Measurements from ENCODE around the gene AOC3. TPM values are rescaled to one million over a fixed set of nuclear protein-coding genes. Genes with fewer than 3 reads are reported as not detected.
A peak's percentile ranks its signal among the peaks of the same experiment; 100 is the strongest.

AOC3 gene
- total and polyA plus RNA-seq, 12 donors = 21.6 to 133 (median 81.1) TPM

- TF ChIP-seq, protein P1, sequence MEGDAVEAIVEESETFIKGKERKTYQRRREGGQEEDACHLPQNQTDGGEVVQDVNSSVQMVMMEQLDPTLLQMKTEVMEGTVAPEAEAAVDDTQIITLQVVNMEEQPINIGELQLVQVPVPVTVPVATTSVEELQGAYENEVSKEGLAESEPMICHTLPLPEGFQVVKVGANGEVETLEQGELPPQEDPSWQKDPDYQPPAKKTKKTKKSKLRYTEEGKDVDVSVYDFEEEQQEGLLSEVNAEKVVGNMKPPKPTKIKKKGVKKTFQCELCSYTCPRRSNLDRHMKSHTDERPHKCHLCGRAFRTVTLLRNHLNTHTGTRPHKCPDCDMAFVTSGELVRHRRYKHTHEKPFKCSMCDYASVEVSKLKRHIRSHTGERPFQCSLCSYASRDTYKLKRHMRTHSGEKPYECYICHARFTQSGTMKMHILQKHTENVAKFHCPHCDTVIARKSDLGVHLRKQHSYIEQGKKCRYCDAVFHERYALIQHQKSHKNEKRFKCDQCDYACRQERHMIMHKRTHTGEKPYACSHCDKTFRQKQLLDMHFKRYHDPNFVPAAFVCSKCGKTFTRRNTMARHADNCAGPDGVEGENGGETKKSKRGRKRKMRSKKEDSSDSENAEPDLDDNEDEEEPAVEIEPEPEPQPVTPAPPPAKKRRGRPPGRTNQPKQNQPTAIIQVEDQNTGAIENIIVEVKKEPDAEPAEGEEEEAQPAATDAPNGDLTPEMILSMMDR (IDR thresholded peaks at IDR 0.05) = no peak
- no peak for TF ChIP-seq POLR2A (IDR thresholded peaks at IDR 0.05)
- no peak overlapping the region for H3K27ac ChIP-seq
- no peak overlapping the region for H3K4me3 ChIP-seq
- H3K36me3 ChIP-seq (replicated peaks in 1 of 2) = no peaks in the 10 kb centered on the region
- no peaks in the 10 kb centered on the region for H3K9me3 ChIP-seq (replicated peaks in 1 of 3)
- peaks cover 3 to 21% of the 10 kb centered on the region in 2 donors for H3K4me1 ChIP-seq (replicated peaks in 1 of 2)
- DNase-seq = no peak
- intact Hi-C loops (cut with DNase I) = no loop called here
- H3K27me3 ChIP-seq = no peaks in the 10 kb centered on the region
- 72 to 90% (median 84%) methylated on average over 7 of the region's 7 CpGs for WGBS, 4 donors
Observed at GRCh38 chr17:42889809-42890208, 38.8 kb downstream of the AOC3 start.

- Histone ChIP-seq H3K27me3 (no peaks in the 10 kb centered on the region), H3K36me3 (replicated peaks in 1 of 2) (no peaks in the 10 kb centered on the region), H3K9me3 (replicated peaks in 1 of 3) (no peaks in the 10 kb centered on the region), H3K4me1 (replicated peaks in 1 of 2) (peaks cover 11 to 22% of the 10 kb centered on the region in 2 donors), H3K4me3 (no peak overlapping the region), H3K27ac (peak overlapping the region in 2 of 5 donors; percentile 37 to 60)
- DNase-seq = peak in 1 of 7 donors; percentile 35
- TF ChIP-seq, protein P1 (IDR thresholded peaks at IDR 0.05) = no peak
- no peak for TF ChIP-seq POLR2A (IDR thresholded peaks at IDR 0.05)
- intact Hi-C loops (cut with DNase I) = no loop called here
- 53 to 74% (median 63%) methylated on average over 9 to 10 of the region's 10 CpGs for WGBS, 4 donors
Observed at GRCh38 chr17:42891539-42892152, 40.6 kb downstream of the AOC3 start.

DNA sequence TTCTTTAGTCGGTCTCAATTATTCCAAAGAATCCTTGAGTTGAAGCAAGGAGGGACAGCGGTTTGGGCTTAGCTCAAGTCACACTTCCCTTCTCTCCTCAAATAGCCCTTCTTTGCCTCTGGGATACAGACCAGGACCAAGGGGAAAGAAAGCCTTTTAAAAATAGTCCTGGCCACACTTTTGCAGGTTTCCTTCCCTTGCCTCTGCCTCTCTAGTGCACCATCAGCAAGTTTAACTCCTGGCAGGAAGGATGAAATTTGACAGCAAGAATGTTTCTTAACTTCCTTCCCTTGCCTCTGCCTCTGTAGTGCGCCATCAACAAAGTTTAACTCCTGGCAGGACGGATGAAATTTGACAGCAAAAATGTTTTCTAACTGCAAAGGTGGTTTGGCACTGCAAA, 42.4 kb downstream of the AOC3 start:
- H3K27ac ChIP-seq = peak overlapping the region in 3 of 5 donors; percentile 32 to 71 (median 37)
- H3K9me3 ChIP-seq (replicated peaks in 1 of 3) = no peaks in the 10 kb centered on the region
- H3K27me3 ChIP-seq = no peaks in the 10 kb centered on the region
- no peak for DNase-seq
- 32 to 39% (median 36%) methylated on average over 4 of the region's 4 CpGs for WGBS, 4 donors
- H3K36me3 ChIP-seq (replicated peaks in 1 of 2) = no peaks in the 10 kb centered on the region
- H3K4me3 ChIP-seq = no peak overlapping the region
- intact Hi-C loops (cut with DNase I) = no loop called here
- H3K4me1 ChIP-seq (replicated peaks in 1 of 2) = peaks cover 11 to 13% of the 10 kb centered on the region in 2 donors
- no peak for TF ChIP-seq POLR2A (IDR thresholded peaks at IDR 0.05)
- TF ChIP-seq, protein P1 (IDR thresholded peaks at IDR 0.05) = no peak

GRCh38 chr17:42894283-42895184, 43.5 kb downstream of the AOC3 start:
- TF ChIP-seq, protein P1 (IDR thresholded peaks at IDR 0.05) = no peak
- no peak for TF ChIP-seq POLR2A (IDR thresholded peaks at IDR 0.05)
- Histone ChIP-seq H3K9me3 (replicated peaks in 1 of 3) (no peaks in the 10 kb centered on the region), H3K36me3 (replicated peaks in 1 of 2) (no peaks in the 10 kb centered on the region), H3K4me1 (replicated peaks in 1 of 2) (peaks cover 11 to 13% of the 10 kb centered on the region in 2 donors), H3K27me3 (no peaks in the 10 kb centered on the region), H3K27ac (peak overlapping the region in 2 of 5 donors; percentile 21 to 71), H3K4me3 (no peak overlapping the region)
- no peak for DNase-seq
- WGBS, 4 donors = 68 to 85% (median 78%) methylated on average over 12 of the region's 12 CpGs
- intact Hi-C loops (cut with DNase I) = no loop called here

All from adrenal gland (tissue), 12 donors.